Right lobe of liver (tissue), 6 donors: ENCODE data around the gene PEA15. TPM values are rescaled to one million over a fixed set of nuclear protein-coding genes. Genes with fewer than 3 reads are reported as not detected.

Experiments used
- ATAC-seq, 4 donors: fragments of 200-7000 bp; cut with Tn5 transposase; one replicate each; pipeline ENCODE4 v1.9.1; 2020; ENCODE audit warnings: mild to moderate bottlenecking in 4 of 4, moderate library complexity in 4 of 4
- DNase-seq, 3 donors: peaks; one replicate each; pipeline ENCODE4 v3.0.0-alpha.2; 2020
- H3K27ac ChIP-seq, 3 donors: fragments of 200-600 bp; one replicate each; pipeline ENCODE4 v1.8.0; 2022
- H3K27me3 ChIP-seq, 2 donors: fragments of 200-600 bp; one replicate each; pipeline ENCODE4 v1.8.0; 2022
- H3K36me3 ChIP-seq, 4 donors: fragments of 200-600 bp; sonication (generic) in 1 of 4; one replicate each; pipeline versions ENCODE4 v1.5.1 to v1.8.0; 2017 to 2022; ENCODE audit warnings: control low read depth in 1 of 4
- H3K4me1 ChIP-seq, 4 donors: fragments of 200-600 bp; sonication (generic) in 1 of 4; one replicate each; pipeline versions ENCODE4 v1.5.1 to v1.8.0; 2017 to 2022; ENCODE audit warnings: control low read depth in 1 of 4
- H3K4me3 ChIP-seq, 3 donors: fragments of 200-600 bp; one replicate each; pipeline ENCODE4 v1.8.0; 2022
- H3K9me3 ChIP-seq, 4 donors: fragments of 200-600 bp; sonication (generic) in 1 of 4; one replicate each; pipeline versions ENCODE4 v1.5.1 to v1.8.0; 2017 to 2022; ENCODE audit warnings: control low read depth in 1 of 4
- CTCF ChIP-seq, 4 donors: fragments of 200-600 bp in 3 of 4; fragments of 450-650 bp in 1 of 4; IDR thresholded peaks; one replicate each; pipeline versions ENCODE4 v1.5.1 to v1.8.0; 2016 to 2022; ENCODE audit warnings: antibody characterized with exemption in 4 of 4, mild to moderate bottlenecking in 2 of 4
- POLR2A ChIP-seq: fragments of 450-650 bp; IDR thresholded peaks from one replicate; pipeline ENCODE4 v1.6.1; 2017; ENCODE audit warnings: antibody characterized with exemption, mild to moderate bottlenecking
- WGBS: methylation state at CpG from one replicate; pipeline ENCODE4 v1.1.6; 2018; ENCODE audit warnings: low coverage, low lambda C conversion rate; ENCODE audit not compliant: insufficient coverage; ENCODE audit errors: missing lambda C conversion rate; 5-methylcytosine and 5-hydroxymethylcytosine counted together
- intact Hi-C, 2 donors: fragments of 100-400 bp; cut with DNase I; formaldehyde crosslinking; loops; one replicate each; pipeline versions ENCODE4 v1.11.2 to v1.14.1; 2022
- total RNA-seq, 6 experiments: library from RNA; depleted of rRNA in 2 of 6; stranded (reverse); fragments of >200 nt in 2 of 6; fragmentation: NEBNext Ultra II Directional in 3 of 6; extraction: Animal tissue kit (Norgen Biotek cat#: 25700) in 3 of 6; gene quantifications; one replicate each; pipeline versions ENCODE4 v1.1.0 to v1.2.4, GENCODE V29; 2016 to 2023
- donor health status: DM: no; HTN: yes; CAD: no.
- donor health status: DM: no; HTN: no; CAD: no.
- donor health status: DM: no; HTN: no; CAD: no.
- donor health status: DM: no; HTN: yes; CAD: no.
- donor health status: DM: no; HTN: yes; CAD: no.

Gene PEA15
- total RNA-seq, 6 experiments from 2014 or later, result 11.5 to 45.7 (median 18.0) TPM

GRCh38 chr1:160227561-160227960 lies 22.4 kb downstream of the PEA15 start:
- 100% methylated on average over 1 of the region's 1 CpG for WGBS
- Histone ChIP-seq H3K27me3 (no peaks in the 10 kb centered on the region), H3K36me3 (peaks cover 0 to 100% (median 53%) of the 10 kb centered on the region in 4 donors), H3K4me1 (no peaks in the 10 kb centered on the region), H3K27ac (no peak overlapping the region), H3K9me3 (no peaks in the 10 kb centered on the region), H3K4me3 (no peak overlapping the region)
- ATAC-seq (no peak), DNase-seq (no peak)
- TF ChIP-seq CTCF (IDR thresholded peaks at IDR 0.05) (no peak), POLR2A (no peak)
- intact Hi-C loops, result no loop called here

- H3K27ac ChIP-seq, result no peak overlapping the region
- peaks cover 0 to 95% (median 52%) of the 10 kb centered on the region in 4 donors for H3K36me3 ChIP-seq
- ATAC-seq (no peak), DNase-seq (no peak)
- no peaks in the 10 kb centered on the region for H3K9me3 ChIP-seq
- intact Hi-C loops, result no loop called here
- no peak for TF ChIP-seq CTCF (IDR thresholded peaks at IDR 0.05)
- TF ChIP-seq POLR2A, result no peak
- H3K4me3 ChIP-seq, result no peak overlapping the region
- no peaks in the 10 kb centered on the region for H3K27me3 ChIP-seq
- no peaks in the 10 kb centered on the region for H3K4me1 ChIP-seq
Observed at GRCh38 chr1:160228431-160228830, 23.2 kb downstream of the PEA15 start.

GRCh38 chr1:160232911-160233310 lies 27.7 kb downstream of the PEA15 start:
- Histone ChIP-seq H3K27me3 (no peaks in the 10 kb centered on the region), H3K9me3 (no peaks in the 10 kb centered on the region), H3K27ac (no peak overlapping the region), H3K4me3 (no peak overlapping the region), H3K36me3 (peaks cover 0 to 80% (median 45%) of the 10 kb centered on the region in 4 donors), H3K4me1 (peaks cover 0 to 3% (median 0%) of the 10 kb centered on the region in 4 donors)
- DNase-seq (no peak), ATAC-seq (no peak)
- intact Hi-C loops, result no loop called here
- TF ChIP-seq CTCF (IDR thresholded peaks at IDR 0.05), result no peak
- TF ChIP-seq POLR2A, result no peak

GRCh38 chr1:160236806-160237205 lies 31.6 kb downstream of the PEA15 start:
- peaks cover 5 to 65% (median 33%) of the 10 kb centered on the region in 4 donors for H3K36me3 ChIP-seq
- 82% methylated on average over 5 of the region's 5 CpGs for WGBS
- no peak for ATAC-seq

More at GRCh38 chr1:160236806-160237205, 31.6 kb downstream of the PEA15 start:
- no peaks in the 10 kb centered on the region for H3K27me3 ChIP-seq
- H3K9me3 ChIP-seq, result no peaks in the 10 kb centered on the region
- H3K4me1 ChIP-seq, result peaks cover 0 to 27% (median 4%) of the 10 kb centered on the region in 4 donors
- H3K4me3 ChIP-seq, result no peak overlapping the region
- no peak for DNase-seq
- TF ChIP-seq POLR2A (no peak), CTCF (IDR thresholded peaks at IDR 0.05) (no peak)
- H3K27ac ChIP-seq, result no peak overlapping the region
- intact Hi-C loops, result no loop called here
